Breast epithelium (tissue), 3 donors: ENCODE data around the gene DHRS12.

Experiments
- POLR2A ChIP-seq: fragments of 450-650 bp; IDR thresholded peaks from one replicate; pipeline ENCODE4 v1.6.1; 2016; ENCODE audit warnings: antibody characterized with exemption, mild to moderate bottlenecking, moderate library complexity
- POLR2AphosphoS5 ChIP-seq, 3 donors: sonication (generic); formaldehyde crosslinking; IDR thresholded peaks; one replicate each; pipeline ENCODE4 v1.6.1; 2017; ENCODE audit warnings: antibody characterized with exemption in 3 of 3
- TF ChIP-seq, protein P1 (sequence below), 3 donors: fragments of 450-650 bp; IDR thresholded peaks; one replicate each; pipeline ENCODE4 v1.5.1; 2016 to 2017; ENCODE audit warnings: antibody characterized with exemption in 3 of 3, mild to moderate bottlenecking in 3 of 3, moderate library complexity in 3 of 3

DNA sequence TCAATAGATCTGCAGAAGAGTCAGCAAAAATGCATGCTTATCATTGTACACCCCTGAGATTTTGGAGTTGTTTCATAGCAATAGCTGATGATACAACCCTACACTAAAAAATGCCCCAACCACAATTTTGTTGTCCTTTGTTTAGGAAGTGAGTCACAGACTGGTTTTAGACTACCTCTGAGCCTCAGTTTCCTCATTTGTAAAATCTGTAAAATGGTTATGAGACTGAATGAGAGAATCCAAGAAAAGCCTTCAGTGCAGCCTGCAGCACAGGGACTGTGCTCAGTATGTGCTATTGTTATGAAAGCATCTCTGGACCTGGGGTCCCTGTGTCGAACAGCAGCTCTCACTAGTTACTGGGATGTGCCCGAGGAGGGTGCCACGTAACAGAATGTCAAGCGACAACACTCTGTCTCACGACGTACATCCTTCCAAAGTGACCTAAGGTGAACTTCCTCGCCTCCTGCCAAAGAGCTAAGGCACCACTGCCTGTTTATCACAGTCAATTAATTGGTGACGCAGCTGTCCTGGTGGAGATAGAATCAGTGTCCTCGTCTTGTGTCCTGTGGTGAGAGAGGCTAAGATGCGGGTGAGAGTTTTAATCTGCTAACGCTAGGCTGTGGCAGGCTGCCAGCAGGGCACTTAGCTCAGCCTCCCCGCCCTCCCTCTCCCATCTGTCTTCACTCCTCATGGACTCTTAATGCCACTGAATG, 18.1 kb downstream of the DHRS12 start:
- TF ChIP-seq POLR2A: no peak
- TF ChIP-seq, protein P1, sequence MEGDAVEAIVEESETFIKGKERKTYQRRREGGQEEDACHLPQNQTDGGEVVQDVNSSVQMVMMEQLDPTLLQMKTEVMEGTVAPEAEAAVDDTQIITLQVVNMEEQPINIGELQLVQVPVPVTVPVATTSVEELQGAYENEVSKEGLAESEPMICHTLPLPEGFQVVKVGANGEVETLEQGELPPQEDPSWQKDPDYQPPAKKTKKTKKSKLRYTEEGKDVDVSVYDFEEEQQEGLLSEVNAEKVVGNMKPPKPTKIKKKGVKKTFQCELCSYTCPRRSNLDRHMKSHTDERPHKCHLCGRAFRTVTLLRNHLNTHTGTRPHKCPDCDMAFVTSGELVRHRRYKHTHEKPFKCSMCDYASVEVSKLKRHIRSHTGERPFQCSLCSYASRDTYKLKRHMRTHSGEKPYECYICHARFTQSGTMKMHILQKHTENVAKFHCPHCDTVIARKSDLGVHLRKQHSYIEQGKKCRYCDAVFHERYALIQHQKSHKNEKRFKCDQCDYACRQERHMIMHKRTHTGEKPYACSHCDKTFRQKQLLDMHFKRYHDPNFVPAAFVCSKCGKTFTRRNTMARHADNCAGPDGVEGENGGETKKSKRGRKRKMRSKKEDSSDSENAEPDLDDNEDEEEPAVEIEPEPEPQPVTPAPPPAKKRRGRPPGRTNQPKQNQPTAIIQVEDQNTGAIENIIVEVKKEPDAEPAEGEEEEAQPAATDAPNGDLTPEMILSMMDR (IDR thresholded peaks at IDR 0.05): no peak
- peak; percentile 24 to 70 (median 27) for TF ChIP-seq POLR2AphosphoS5 (IDR thresholded peaks at IDR 0.05)
